Measurements from ENCODE around the gene KCNH3. TPM values are rescaled to one million over a fixed set of nuclear protein-coding genes. Genes with fewer than 3 reads are reported as not detected.

KCNH3 gene
- total and polyA plus RNA-seq, 2 of the 4 experiments (the other 2 are of a cell fraction), result 0.10 TPM; not detected in 1

GRCh38 chr12:49562233-49562632 is 23.4 kb downstream of the KCNH3 start:
- Histone ChIP-seq H3K56ac (ENCODE audit: extremely low read depth, insufficient read depth, low read length) (no peak overlapping the region), H3K36me3 (ENCODE audit: control insufficient read depth, insufficient read depth, low read length) (peaks cover 58% of the 10 kb centered on the region), H2AFZ (replicated peaks; ENCODE audit: low read length, poor library complexity) (no peak overlapping the region), H4K91ac (ENCODE audit: insufficient read depth, low read depth, low read length) (no peak overlapping the region), H2BK5ac (ENCODE audit: low read depth, low read length, poor library complexity, severe bottlenecking) (no peak overlapping the region), H3K4me2 (ENCODE audit: low read depth, low read length) (no peak overlapping the region), H3K9me3 (ENCODE audit: control insufficient read depth, insufficient read depth, low read length) (no peaks in the 10 kb centered on the region), H2AK5ac (ENCODE audit: low read depth, low read length) (no peak overlapping the region), H3K9ac (ENCODE audit: low read depth, low read length) (no peak overlapping the region), H3K23ac (ENCODE audit: low read depth, low read length) (no peak overlapping the region), H3K4ac (ENCODE audit: low read depth, low read length) (no peak overlapping the region), H2BK120ac (ENCODE audit: low read depth, low read length) (no peak overlapping the region), H4K20me1 (ENCODE audit: insufficient read depth, low read length) (no peaks in the 10 kb centered on the region), H3K79me1 (ENCODE audit: low read depth in 1 of 2, low read length in 2 of 2) (peaks cover 22 to 25% of the 10 kb centered on the region in 2 experiments), H2AK9ac (replicated peaks; ENCODE audit: low read depth, low read length, poor library complexity) (no peak overlapping the region), H3K4me1 (ENCODE audit: control insufficient read depth, insufficient read depth, low read length) (peaks cover 2% of the 10 kb centered on the region; the same call in 1 of the 2 replicates), H2BK15ac (ENCODE audit: low read depth, low read length) (no peak overlapping the region), H3K4me3 (ENCODE audit: insufficient read depth, low read depth, low read length) (no peak overlapping the region), H2BK20ac (ENCODE audit: low read depth, low read length) (no peak overlapping the region), H3K14ac (replicated peaks; ENCODE audit: low read depth, low read length) (no peak overlapping the region), H4K5ac (ENCODE audit: low read depth, low read length) (no peak overlapping the region), H3K9me1 (ENCODE audit: insufficient read depth, low read length) (0 out of 2 replicates have a peak, but pooled peaks cover 3% of the 10 kb centered on the region), H3K18ac (ENCODE audit: low read depth, low read length) (no peak overlapping the region), H3K27ac (ENCODE audit: insufficient read depth, low read length) (no peak overlapping the region), H3K27me3 (ENCODE audit: control insufficient read depth, insufficient read depth, low read length) (no peaks in the 10 kb centered on the region), H4K8ac (ENCODE audit: low read depth in 2 of 2, low read length in 2 of 2) (no peak overlapping the region)
- WGBS, 2 experiments (ENCODE audit: extremely low coverage in 2 of 2, insufficient read length in 1 of 2), result 69% methylated on average over 2 of the region's 6 CpGs; no CpG with 5 or more reads in 1 of the 2 experiments
- ChIA-PET CTCF (no interaction called here), POLR2A (ENCODE audit: unreplicated experiment) (no interaction called here)
- no TSS peak for BruUV-seq (replicated peaks)
- no peak for TF ChIP-seq CTCF (conservative IDR thresholded peaks at IDR 0.05; ENCODE audit: low read depth, low read length)
- TF ChIP-seq POLR2A (IDR thresholded peaks at IDR 0.05; ENCODE audit: low read depth, low read length), result no peak
- no peak for TF ChIP-seq CEBPB (IDR thresholded peaks at IDR 0.05; ENCODE audit: low read depth, low read length)
- no peak for TF ChIP-seq USF2 (IDR thresholded peaks at IDR 0.05; ENCODE audit: low read depth, low read length)
- in situ Hi-C loops (cut with MboI; ENCODE audit: low sequenced_read_pairs), result no loop called here
- intact Hi-C loops (cut with micrococcal nuclease), result no loop called here
- ATAC-seq (ENCODE audit: low read depth) (no peak), DNase-seq (no peak)
- dilution Hi-C loops (cut with HindIII; ENCODE audit: low sequenced_read_pairs, unreplicated experiment), result no loop called here
